ENCODE results near the gene TRA2B.

TRA2B gene

DNA sequence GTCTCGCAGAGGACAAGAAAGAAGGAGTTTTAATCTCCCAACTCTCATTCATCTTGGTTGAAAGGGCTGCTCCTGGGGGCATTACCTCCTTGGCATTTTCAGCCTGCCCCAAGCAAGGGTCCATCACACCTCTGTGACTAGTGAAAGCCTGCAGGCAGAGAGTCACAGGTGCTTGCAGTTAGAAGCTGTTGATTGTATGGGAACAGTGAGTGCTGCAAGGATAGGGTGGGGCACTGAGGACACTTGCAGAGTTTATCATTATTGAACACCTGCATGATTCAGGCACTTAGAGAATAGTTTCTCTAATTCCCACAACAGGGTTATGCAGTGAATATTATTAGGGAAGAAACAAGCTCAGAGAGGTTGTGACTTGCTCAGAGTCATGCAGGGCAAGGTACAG is 71.3 kb downstream of the TRA2B start:
- no peak for DNase-seq

All from stimulated activated CD4-positive, alpha-beta T cell treated with anti-CD3 and anti-CD28 coated beads, Interleukin-12 subunit alpha, Interleukin-12 subunit beta, amount 100 ng/mL, for 4 hours (primary cell).